Neural crest cell (in vitro differentiated cells): ENCODE measurements around the gene ERC2. TPM values are rescaled to one million over a fixed set of nuclear protein-coding genes. Genes with fewer than 3 reads are reported as not detected.

ENCODE experiments used
- DNase-seq: peaks from one replicate; pipeline ENCODE4 v3.0.0; 2021; ENCODE audit warnings: low read depth, mixed read lengths, low spot score
- H3K27ac Mint-ChIP-seq: one replicate; pipeline ENCODE4 v1.8.0; 2021; ENCODE audit warnings: mild to moderate bottlenecking, mixed read lengths; ENCODE audit not compliant: unreplicated experiment
- H3K27me3 Mint-ChIP-seq: 2 replicates; pipeline ENCODE4 v1.8.0; 2021; ENCODE audit warnings: low read depth, mild to moderate bottlenecking, mixed read lengths
- H3K36me3 Mint-ChIP-seq: 2 replicates; pipeline ENCODE4 v1.8.0; 2021; ENCODE audit warnings: low read depth, mild to moderate bottlenecking, mixed read lengths
- H3K4me1 Mint-ChIP-seq: 2 replicates; pipeline ENCODE4 v1.8.0; 2021; ENCODE audit warnings: mixed read lengths
- H3K4me3 Mint-ChIP-seq: one replicate; pipeline ENCODE4 v1.8.0; 2021; ENCODE audit warnings: mild to moderate bottlenecking, mixed read lengths
- H3K9me3 Mint-ChIP-seq: 2 replicates; pipeline ENCODE4 v1.8.0; 2021; ENCODE audit warnings: mixed read lengths
- CTCF ChIP-seq: fragments of 200-600 bp; sonication (generic); conservative IDR thresholded peaks from 2 replicates; pipeline ENCODE4 v1.5.0; 2021; ENCODE audit warnings: antibody characterized with exemption, mild to moderate bottlenecking
- total RNA-seq: library from RNA; stranded (reverse); gene quantifications from 2 replicates; pipeline ENCODE4 v1.2.1, GENCODE V29; 2021

Gene ERC2
- total RNA-seq, 1 donor from 2014 or later: 13.5 TPM

GRCh38 chr3:56320883-56321282, 147.4 kb downstream of the ERC2 start:
- no peak for TF ChIP-seq CTCF
- Mint-ChIP-seq H3K4me1 (peaks cover 22% of the 10 kb centered on the region), H3K36me3 (no peaks in the 10 kb centered on the region)

GRCh38 chr3:56318891-56319290, 149.4 kb downstream of the ERC2 start:
- DNase-seq: no peak
- no peak for TF ChIP-seq CTCF
- Mint-ChIP-seq H3K27me3 (no peaks in the 10 kb centered on the region), H3K4me3 (no peak overlapping the region), H3K36me3 (no peaks in the 10 kb centered on the region), H3K27ac (no peak overlapping the region), H3K4me1 (peaks cover 17% of the 10 kb centered on the region), H3K9me3 (no peaks in the 10 kb centered on the region)

More at GRCh38 chr3:56320883-56321282, 147.4 kb downstream of the ERC2 start:
- H3K27me3 Mint-ChIP-seq: no peaks in the 10 kb centered on the region
- no peak overlapping the region for H3K4me3 Mint-ChIP-seq
- H3K9me3 Mint-ChIP-seq: no peaks in the 10 kb centered on the region
- no peak overlapping the region for H3K27ac Mint-ChIP-seq
- DNase-seq: no peak

GRCh38 chr3:56316944-56317343, 151.3 kb downstream of the ERC2 start:
- DNase-seq: no peak
- Mint-ChIP-seq H3K27me3 (no peaks in the 10 kb centered on the region), H3K4me3 (no peak overlapping the region), H3K4me1 (peaks cover 9% of the 10 kb centered on the region), H3K36me3 (no peaks in the 10 kb centered on the region), H3K27ac (no peak overlapping the region), H3K9me3 (no peaks in the 10 kb centered on the region)
- no peak for TF ChIP-seq CTCF

GRCh38 chr3:56314842-56315241, 153.4 kb downstream of the ERC2 start:
- no peaks in the 10 kb centered on the region for H3K36me3 Mint-ChIP-seq

GRCh38 chr3:56309465-56309864, 158.8 kb downstream of the ERC2 start:
- no peak overlapping the region for H3K27ac Mint-ChIP-seq
- H3K27me3 Mint-ChIP-seq: no peaks in the 10 kb centered on the region
- no peak for TF ChIP-seq CTCF
- no peaks in the 10 kb centered on the region for H3K4me1 Mint-ChIP-seq
- no peaks in the 10 kb centered on the region for H3K9me3 Mint-ChIP-seq
- H3K36me3 Mint-ChIP-seq: no peaks in the 10 kb centered on the region
- H3K4me3 Mint-ChIP-seq: no peak overlapping the region
- no peak for DNase-seq

More at GRCh38 chr3:56314842-56315241, 153.4 kb downstream of the ERC2 start:
- no peak for DNase-seq
- no peak overlapping the region for H3K27ac Mint-ChIP-seq
- no peak overlapping the region for H3K4me3 Mint-ChIP-seq
- no peak for TF ChIP-seq CTCF
- no peaks in the 10 kb centered on the region for H3K9me3 Mint-ChIP-seq
- H3K27me3 Mint-ChIP-seq: no peaks in the 10 kb centered on the region
- H3K4me1 Mint-ChIP-seq: peaks cover 9% of the 10 kb centered on the region

GRCh38 chr3:56308471-56308870, 159.8 kb downstream of the ERC2 start:
- Mint-ChIP-seq H3K27me3 (no peaks in the 10 kb centered on the region), H3K4me3 (no peak overlapping the region), H3K4me1 (peaks cover 5% of the 10 kb centered on the region), H3K9me3 (no peaks in the 10 kb centered on the region), H3K36me3 (no peaks in the 10 kb centered on the region), H3K27ac (no peak overlapping the region)
- no peak for TF ChIP-seq CTCF
- DNase-seq: no peak
